ENCODE results near the gene EHBP1.

GRCh38 chr2:62844311-62845090, 139.0 kb downstream of the EHBP1 start:
- TF ChIP-seq TRIM28 (IDR thresholded peaks at IDR 0.05; ENCODE audit: borderline replicate concordance, low read length) (no peak), ZNF473 (tag by site-specific recombination; IDR thresholded peaks at IDR 0.05) (no peak), CTCF (tag by site-specific recombination; IDR thresholded peaks at IDR 0.05) (no peak), ZNF423 (tag by site-specific recombination; IDR thresholded peaks at IDR 0.05) (no peak), ZNF530 (tag by site-specific recombination; IDR thresholded peaks at IDR 0.05; ENCODE audit: low read depth) (no peak), ZNF561 (tag by site-specific recombination; IDR thresholded peaks at IDR 0.05; ENCODE audit: borderline replicate concordance) (no peak), ZNF274 (IDR thresholded peaks at IDR 0.05; ENCODE audit: low read length) (no peak), ZNF274 (tag by site-specific recombination; IDR thresholded peaks at IDR 0.05; ENCODE audit: borderline replicate concordance) (no peak)
- TF ChIP-seq, protein P1, sequence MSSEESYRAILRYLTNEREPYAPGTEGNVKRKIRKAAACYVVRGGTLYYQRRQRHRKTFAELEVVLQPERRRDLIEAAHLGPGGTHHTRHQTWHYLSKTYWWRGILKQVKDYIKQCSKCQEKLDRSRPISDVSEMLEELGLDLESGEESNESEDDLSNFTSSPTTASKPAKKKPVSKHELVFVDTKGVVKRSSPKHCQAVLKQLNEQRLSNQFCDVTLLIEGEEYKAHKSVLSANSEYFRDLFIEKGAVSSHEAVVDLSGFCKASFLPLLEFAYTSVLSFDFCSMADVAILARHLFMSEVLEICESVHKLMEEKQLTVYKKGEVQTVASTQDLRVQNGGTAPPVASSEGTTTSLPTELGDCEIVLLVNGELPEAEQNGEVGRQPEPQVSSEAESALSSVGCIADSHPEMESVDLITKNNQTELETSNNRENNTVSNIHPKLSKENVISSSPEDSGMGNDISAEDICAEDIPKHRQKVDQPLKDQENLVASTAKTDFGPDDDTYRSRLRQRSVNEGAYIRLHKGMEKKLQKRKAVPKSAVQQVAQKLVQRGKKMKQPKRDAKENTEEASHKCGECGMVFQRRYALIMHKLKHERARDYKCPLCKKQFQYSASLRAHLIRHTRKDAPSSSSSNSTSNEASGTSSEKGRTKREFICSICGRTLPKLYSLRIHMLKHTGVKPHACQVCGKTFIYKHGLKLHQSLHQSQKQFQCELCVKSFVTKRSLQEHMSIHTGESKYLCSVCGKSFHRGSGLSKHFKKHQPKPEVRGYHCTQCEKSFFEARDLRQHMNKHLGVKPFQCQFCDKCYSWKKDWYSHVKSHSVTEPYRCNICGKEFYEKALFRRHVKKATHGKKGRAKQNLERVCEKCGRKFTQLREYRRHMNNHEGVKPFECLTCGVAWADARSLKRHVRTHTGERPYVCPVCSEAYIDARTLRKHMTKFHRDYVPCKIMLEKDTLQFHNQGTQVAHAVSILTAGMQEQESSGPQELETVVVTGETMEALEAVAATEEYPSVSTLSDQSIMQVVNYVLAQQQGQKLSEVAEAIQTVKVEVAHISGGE (tag by site-specific recombination; conservative IDR thresholded peaks at IDR 0.05; ENCODE audit: low read depth) = no peak
